Measurements from ENCODE around the gene NEGR1. TPM values are rescaled to one million over a fixed set of nuclear protein-coding genes. Genes with fewer than 3 reads are reported as not detected.

The NEGR1 gene
- total RNA-seq, 1 experiment from 2014 or later = 2.9 TPM

DNA sequence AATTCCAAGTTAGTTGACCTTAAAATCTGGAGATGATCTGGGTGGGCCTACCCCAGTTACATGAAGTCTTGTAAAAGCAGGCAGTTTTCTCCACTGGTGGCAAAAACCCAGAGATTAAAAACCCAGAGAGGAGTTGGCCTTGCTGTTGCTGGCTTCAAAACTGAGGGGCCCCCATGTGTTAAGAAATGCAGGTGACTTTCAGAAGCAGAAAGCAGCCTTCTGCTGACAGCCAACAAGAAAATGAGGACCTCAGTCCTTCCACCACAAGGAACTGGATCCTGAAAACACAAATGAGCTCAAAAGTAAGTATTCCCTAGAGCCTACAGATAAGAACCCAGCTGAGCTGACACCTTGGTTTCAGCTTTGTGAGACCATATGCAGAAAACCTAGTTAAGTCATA lies 857.8 kb downstream of the NEGR1 start (continued):
- TF ChIP-seq, protein P1, sequence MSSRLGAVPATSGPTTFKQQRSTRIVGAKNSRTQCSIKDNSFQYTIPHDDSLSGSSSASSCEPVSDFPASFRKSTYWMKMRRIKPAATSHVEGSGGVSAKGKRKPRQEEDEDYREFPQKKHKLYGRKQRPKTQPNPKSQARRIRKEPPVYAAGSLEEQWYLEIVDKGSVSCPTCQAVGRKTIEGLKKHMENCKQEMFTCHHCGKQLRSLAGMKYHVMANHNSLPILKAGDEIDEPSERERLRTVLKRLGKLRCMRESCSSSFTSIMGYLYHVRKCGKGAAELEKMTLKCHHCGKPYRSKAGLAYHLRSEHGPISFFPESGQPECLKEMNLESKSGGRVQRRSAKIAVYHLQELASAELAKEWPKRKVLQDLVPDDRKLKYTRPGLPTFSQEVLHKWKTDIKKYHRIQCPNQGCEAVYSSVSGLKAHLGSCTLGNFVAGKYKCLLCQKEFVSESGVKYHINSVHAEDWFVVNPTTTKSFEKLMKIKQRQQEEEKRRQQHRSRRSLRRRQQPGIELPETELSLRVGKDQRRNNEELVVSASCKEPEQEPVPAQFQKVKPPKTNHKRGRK (CRISPR knock-in tag; IDR thresholded peaks at IDR 0.05; ENCODE audit: borderline replicate concordance) = no peak
- TF ChIP-seq GTF2I (CRISPR knock-in tag; conservative IDR thresholded peaks at IDR 0.05) (no peak), ZNF138 (CRISPR knock-in tag; conservative IDR thresholded peaks at IDR 0.05) (no peak), OVOL2 (CRISPR knock-in tag; IDR thresholded peaks at IDR 0.05; ENCODE audit: borderline replicate concordance) (no peak), CREB1 (CRISPR knock-in tag; IDR thresholded peaks at IDR 0.05) (no peak)
- TF ChIP-seq, protein P2, sequence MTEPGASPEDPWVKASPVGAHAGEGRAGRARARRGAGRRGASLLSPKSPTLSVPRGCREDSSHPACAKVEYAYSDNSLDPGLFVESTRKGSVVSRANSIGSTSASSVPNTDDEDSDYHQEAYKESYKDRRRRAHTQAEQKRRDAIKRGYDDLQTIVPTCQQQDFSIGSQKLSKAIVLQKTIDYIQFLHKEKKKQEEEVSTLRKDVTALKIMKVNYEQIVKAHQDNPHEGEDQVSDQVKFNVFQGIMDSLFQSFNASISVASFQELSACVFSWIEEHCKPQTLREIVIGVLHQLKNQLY (CRISPR knock-in tag; IDR thresholded peaks at IDR 0.05) = no peak
- TF ChIP-seq, protein P3, sequence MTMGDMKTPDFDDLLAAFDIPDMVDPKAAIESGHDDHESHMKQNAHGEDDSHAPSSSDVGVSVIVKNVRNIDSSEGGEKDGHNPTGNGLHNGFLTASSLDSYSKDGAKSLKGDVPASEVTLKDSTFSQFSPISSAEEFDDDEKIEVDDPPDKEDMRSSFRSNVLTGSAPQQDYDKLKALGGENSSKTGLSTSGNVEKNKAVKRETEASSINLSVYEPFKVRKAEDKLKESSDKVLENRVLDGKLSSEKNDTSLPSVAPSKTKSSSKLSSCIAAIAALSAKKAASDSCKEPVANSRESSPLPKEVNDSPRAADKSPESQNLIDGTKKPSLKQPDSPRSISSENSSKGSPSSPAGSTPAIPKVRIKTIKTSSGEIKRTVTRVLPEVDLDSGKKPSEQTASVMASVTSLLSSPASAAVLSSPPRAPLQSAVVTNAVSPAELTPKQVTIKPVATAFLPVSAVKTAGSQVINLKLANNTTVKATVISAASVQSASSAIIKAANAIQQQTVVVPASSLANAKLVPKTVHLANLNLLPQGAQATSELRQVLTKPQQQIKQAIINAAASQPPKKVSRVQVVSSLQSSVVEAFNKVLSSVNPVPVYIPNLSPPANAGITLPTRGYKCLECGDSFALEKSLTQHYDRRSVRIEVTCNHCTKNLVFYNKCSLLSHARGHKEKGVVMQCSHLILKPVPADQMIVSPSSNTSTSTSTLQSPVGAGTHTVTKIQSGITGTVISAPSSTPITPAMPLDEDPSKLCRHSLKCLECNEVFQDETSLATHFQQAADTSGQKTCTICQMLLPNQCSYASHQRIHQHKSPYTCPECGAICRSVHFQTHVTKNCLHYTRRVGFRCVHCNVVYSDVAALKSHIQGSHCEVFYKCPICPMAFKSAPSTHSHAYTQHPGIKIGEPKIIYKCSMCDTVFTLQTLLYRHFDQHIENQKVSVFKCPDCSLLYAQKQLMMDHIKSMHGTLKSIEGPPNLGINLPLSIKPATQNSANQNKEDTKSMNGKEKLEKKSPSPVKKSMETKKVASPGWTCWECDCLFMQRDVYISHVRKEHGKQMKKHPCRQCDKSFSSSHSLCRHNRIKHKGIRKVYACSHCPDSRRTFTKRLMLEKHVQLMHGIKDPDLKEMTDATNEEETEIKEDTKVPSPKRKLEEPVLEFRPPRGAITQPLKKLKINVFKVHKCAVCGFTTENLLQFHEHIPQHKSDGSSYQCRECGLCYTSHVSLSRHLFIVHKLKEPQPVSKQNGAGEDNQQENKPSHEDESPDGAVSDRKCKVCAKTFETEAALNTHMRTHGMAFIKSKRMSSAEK (CRISPR knock-in tag; IDR thresholded peaks at IDR 0.05; ENCODE audit: borderline replicate concordance) = no peak

DNA sequence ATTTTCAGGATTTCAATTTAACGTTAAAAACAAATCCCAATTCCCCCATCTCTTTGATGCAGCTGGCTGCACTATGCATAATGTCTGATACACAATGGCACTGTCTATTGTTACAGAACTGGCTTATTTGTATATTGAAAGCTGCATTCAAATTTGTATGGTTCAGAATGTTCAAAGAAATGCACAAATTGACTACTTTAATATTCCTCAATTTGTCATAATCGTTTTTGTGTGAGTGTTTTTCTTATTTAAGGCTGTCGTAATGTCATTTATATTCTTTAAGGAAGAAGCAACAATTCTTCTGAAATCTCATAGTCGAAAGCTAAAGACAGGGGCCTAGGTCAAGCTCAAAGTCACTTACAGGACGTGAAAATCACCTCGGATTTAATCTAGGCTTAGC lies 860.1 kb downstream of the NEGR1 start:
- no peak overlapping the region for H3K4me3 Mint-ChIP-seq
- no peak for TF ChIP-seq TEAD1 (CRISPR knock-in tag; IDR thresholded peaks at IDR 0.05)
- no peak for TF ChIP-seq ZBTB21 (CRISPR knock-in tag; IDR thresholded peaks at IDR 0.05; ENCODE audit: borderline replicate concordance)
- TF ChIP-seq, protein P4, sequence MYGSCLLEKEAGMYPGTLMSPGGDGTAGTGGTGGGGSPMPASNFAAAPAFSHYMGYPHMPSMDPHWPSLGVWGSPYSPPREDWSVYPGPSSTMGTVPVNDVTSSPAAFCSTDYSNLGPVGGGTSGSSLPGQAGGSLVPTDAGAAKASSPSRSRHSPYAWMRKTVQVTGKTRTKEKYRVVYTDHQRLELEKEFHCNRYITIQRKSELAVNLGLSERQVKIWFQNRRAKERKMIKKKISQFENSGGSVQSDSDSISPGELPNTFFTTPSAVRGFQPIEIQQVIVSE (CRISPR knock-in tag; IDR thresholded peaks at IDR 0.05; ENCODE audit: borderline replicate concordance) = no peak
- TF ChIP-seq, protein P1 (CRISPR knock-in tag; IDR thresholded peaks at IDR 0.05; ENCODE audit: borderline replicate concordance) = no peak
- TF ChIP-seq, protein P5, sequence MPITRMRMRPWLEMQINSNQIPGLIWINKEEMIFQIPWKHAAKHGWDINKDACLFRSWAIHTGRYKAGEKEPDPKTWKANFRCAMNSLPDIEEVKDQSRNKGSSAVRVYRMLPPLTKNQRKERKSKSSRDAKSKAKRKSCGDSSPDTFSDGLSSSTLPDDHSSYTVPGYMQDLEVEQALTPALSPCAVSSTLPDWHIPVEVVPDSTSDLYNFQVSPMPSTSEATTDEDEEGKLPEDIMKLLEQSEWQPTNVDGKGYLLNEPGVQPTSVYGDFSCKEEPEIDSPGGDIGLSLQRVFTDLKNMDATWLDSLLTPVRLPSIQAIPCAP (CRISPR knock-in tag; IDR thresholded peaks at IDR 0.05) = no peak
- no peak for TF ChIP-seq CREM (CRISPR knock-in tag; IDR thresholded peaks at IDR 0.05)
- TF ChIP-seq, protein P6, sequence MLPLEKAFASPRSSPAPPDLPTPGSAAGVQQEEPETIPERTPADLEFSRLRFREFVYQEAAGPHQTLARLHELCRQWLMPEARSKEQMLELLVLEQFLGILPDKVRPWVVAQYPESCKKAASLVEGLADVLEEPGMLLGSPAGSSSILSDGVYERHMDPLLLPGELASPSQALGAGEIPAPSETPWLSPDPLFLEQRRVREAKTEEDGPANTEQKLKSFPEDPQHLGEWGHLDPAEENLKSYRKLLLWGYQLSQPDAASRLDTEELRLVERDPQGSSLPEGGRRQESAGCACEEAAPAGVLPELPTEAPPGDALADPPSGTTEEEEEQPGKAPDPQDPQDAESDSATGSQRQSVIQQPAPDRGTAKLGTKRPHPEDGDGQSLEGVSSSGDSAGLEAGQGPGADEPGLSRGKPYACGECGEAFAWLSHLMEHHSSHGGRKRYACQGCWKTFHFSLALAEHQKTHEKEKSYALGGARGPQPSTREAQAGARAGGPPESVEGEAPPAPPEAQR (CRISPR knock-in tag; IDR thresholded peaks at IDR 0.05) = no peak
- no peak for TF ChIP-seq NFE2L1 (CRISPR knock-in tag; IDR thresholded peaks at IDR 0.05)
- no peak for TF ChIP-seq JAZF1 (CRISPR knock-in tag; IDR thresholded peaks at IDR 0.05)
- no peak for TF ChIP-seq ELF4 (CRISPR knock-in tag; IDR thresholded peaks at IDR 0.05; ENCODE audit: low read depth)
- TF ChIP-seq, protein P2 (CRISPR knock-in tag; IDR thresholded peaks at IDR 0.05) = no peak
- H3K4me1 Mint-ChIP-seq = peaks cover 7% of the 10 kb centered on the region
- ChIA-PET CTCF (no interaction called here), POLR2A (no interaction called here)
- peak overlapping the region; percentile 15; the same call in 1 of the 2 replicates for H3K27ac Mint-ChIP-seq
- DNase-seq (ENCODE audit: low spot score) = no peak
- no peaks in the 10 kb centered on the region for H3K36me3 Mint-ChIP-seq
- H3K9me3 Mint-ChIP-seq = no peaks in the 10 kb centered on the region
- no peak for ATAC-seq
- H3K27me3 Mint-ChIP-seq (ENCODE audit: low read depth) = no peaks in the 10 kb centered on the region
